HG03457 (cell line): Measurements from ENCODE around the gene SEC61A1.

Experiments
- ATAC-seq: cut with Tn5 transposase; IDR thresholded peaks from one replicate; pipeline ENCODE4 v1.9.1; 2021; ENCODE audit warnings: moderate number of reproducible peaks; ENCODE audit not compliant: unreplicated experiment

The SEC61A1 gene

GRCh38 chr3:128077202-128077624, 25.0 kb downstream of the SEC61A1 start:
- ATAC-seq: no peak

GRCh38 chr3:128077665-128078064, 25.4 kb downstream of the SEC61A1 start:
- ATAC-seq: no peak

- ATAC-seq: no peak
Observed at GRCh38 chr3:128078322-128078721, 26.1 kb downstream of the SEC61A1 start.

GRCh38 chr3:128078875-128079274, 26.6 kb downstream of the SEC61A1 start:
- no peak for ATAC-seq

- ATAC-seq: no peak
Observed at GRCh38 chr3:128079823-128080222, 27.6 kb downstream of the SEC61A1 start.

GRCh38 chr3:128080323-128081080, 28.3 kb downstream of the SEC61A1 start:
- no peak for ATAC-seq

- ATAC-seq: no peak
Observed at GRCh38 chr3:128081226-128081625, 29.0 kb downstream of the SEC61A1 start.

- no peak for ATAC-seq
Observed at GRCh38 chr3:128081846-128082245, 29.6 kb downstream of the SEC61A1 start.

- no peak for ATAC-seq
Observed at GRCh38 chr3:128082546-128082945, 30.3 kb downstream of the SEC61A1 start.

GRCh38 chr3:128083396-128083795, 31.2 kb downstream of the SEC61A1 start:
- ATAC-seq: no peak

- ATAC-seq: no peak
Observed at GRCh38 chr3:128083980-128084674, 31.9 kb downstream of the SEC61A1 start.

GRCh38 chr3:128084675-128085021, 32.4 kb downstream of the SEC61A1 start:
- no peak for ATAC-seq

GRCh38 chr3:128089135-128089534, 36.9 kb downstream of the SEC61A1 start:
- no peak for ATAC-seq

GRCh38 chr3:128091586-128091985, 39.3 kb downstream of the SEC61A1 start:
- ATAC-seq: no peak

GRCh38 chr3:128094295-128095151, 42.3 kb downstream of the SEC61A1 start:
- ATAC-seq: no peak

GRCh38 chr3:128095222-128095703, 43.0 kb downstream of the SEC61A1 start:
- ATAC-seq: no peak

- no peak for ATAC-seq
Observed at GRCh38 chr3:128098234-128098633, 46.0 kb downstream of the SEC61A1 start.

GRCh38 chr3:128100161-128100560, 47.9 kb downstream of the SEC61A1 start:
- ATAC-seq: no peak

GRCh38 chr3:128100638-128101037, 48.4 kb downstream of the SEC61A1 start:
- ATAC-seq: no peak

- ATAC-seq: no peak
Observed at GRCh38 chr3:128103136-128103676, 51.0 kb downstream of the SEC61A1 start.

GRCh38 chr3:128107834-128108233, 55.6 kb downstream of the SEC61A1 start:
- no peak for ATAC-seq
